Activated naive CD4-positive, alpha-beta T cell treated with anti-CD3 and anti-CD28 coated beads, Interleukin-2, amount 50 U/mL, for 24 hours (primary cell): Measurements from ENCODE around the gene NOS2.
"Not testable (repeated sequence)": the region's sequence is repeated elsewhere in the genome, so short reads cannot be mapped to it uniquely, and the experiment has no call there.

ENCODE experiments used
- H3K27ac Mint-ChIP-seq: one replicate; pipeline ENCODE4 v1.8.0; 2021; ENCODE audit warnings: mild to moderate bottlenecking, mixed read lengths
- H3K27me3 Mint-ChIP-seq: one replicate; pipeline ENCODE4 v1.8.0; 2021; ENCODE audit warnings: mixed read lengths
- H3K36me3 Mint-ChIP-seq: one replicate; pipeline ENCODE4 v1.8.0; 2021; ENCODE audit warnings: mixed read lengths
- H3K4me1 Mint-ChIP-seq: one replicate; pipeline ENCODE4 v1.8.0; 2021; ENCODE audit warnings: mixed read lengths
- H3K4me3 Mint-ChIP-seq: one replicate; pipeline ENCODE4 v1.8.0; 2021; ENCODE audit warnings: mild to moderate bottlenecking, mixed read lengths
- H3K9me3 Mint-ChIP-seq: one replicate; pipeline ENCODE4 v1.8.0; 2021; ENCODE audit warnings: mixed read lengths

Gene NOS2

GRCh38 chr17:27780828-27781404 lies 19.4 kb downstream of the NOS2 start:
- Mint-ChIP-seq H3K9me3 (no peaks in the 10 kb centered on the region), H3K27ac (no peak overlapping the region), H3K4me1 (no peaks in the 10 kb centered on the region), H3K36me3 (no peaks in the 10 kb centered on the region), H3K27me3 (no peaks in the 10 kb centered on the region), H3K4me3 (no peak overlapping the region)

GRCh38 chr17:27780092-27780827 lies 20.1 kb downstream of the NOS2 start:
- H3K9me3 Mint-ChIP-seq, result no peaks in the 10 kb centered on the region
- H3K27me3 Mint-ChIP-seq, result no peaks in the 10 kb centered on the region
- no peak overlapping the region for H3K4me3 Mint-ChIP-seq

DNA sequence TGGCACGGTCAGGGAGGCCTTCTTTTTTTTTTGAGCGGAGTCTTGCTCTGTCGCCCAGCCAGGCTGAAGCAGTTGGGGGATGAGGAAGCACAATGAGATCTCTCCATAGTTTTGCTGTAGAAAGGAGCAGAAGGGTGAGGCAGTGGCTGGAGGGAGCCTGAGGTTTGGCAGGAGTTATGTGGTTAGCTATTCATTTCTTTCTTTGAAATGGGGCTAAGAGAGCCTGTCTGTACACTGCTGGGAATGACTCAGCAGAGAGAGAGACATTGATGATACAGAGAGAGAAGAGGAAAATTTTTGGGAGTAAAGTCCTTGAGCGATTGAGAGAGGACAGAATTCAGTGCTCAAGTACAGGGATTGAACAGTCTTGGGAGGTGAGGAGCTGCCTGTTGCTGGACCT lies 22.1 kb downstream of the NOS2 start:
- H3K4me3 Mint-ChIP-seq, result no peak overlapping the region
- H3K27ac Mint-ChIP-seq, result no peak overlapping the region
- H3K9me3 Mint-ChIP-seq, result no peaks in the 10 kb centered on the region
- no peaks in the 10 kb centered on the region for H3K4me1 Mint-ChIP-seq
- no peaks in the 10 kb centered on the region for H3K36me3 Mint-ChIP-seq
- no peaks in the 10 kb centered on the region for H3K27me3 Mint-ChIP-seq

More at GRCh38 chr17:27780092-27780827, 20.1 kb downstream of the NOS2 start:
- Mint-ChIP-seq H3K36me3 (no peaks in the 10 kb centered on the region), H3K27ac (no peak overlapping the region), H3K4me1 (no peaks in the 10 kb centered on the region)

DNA sequence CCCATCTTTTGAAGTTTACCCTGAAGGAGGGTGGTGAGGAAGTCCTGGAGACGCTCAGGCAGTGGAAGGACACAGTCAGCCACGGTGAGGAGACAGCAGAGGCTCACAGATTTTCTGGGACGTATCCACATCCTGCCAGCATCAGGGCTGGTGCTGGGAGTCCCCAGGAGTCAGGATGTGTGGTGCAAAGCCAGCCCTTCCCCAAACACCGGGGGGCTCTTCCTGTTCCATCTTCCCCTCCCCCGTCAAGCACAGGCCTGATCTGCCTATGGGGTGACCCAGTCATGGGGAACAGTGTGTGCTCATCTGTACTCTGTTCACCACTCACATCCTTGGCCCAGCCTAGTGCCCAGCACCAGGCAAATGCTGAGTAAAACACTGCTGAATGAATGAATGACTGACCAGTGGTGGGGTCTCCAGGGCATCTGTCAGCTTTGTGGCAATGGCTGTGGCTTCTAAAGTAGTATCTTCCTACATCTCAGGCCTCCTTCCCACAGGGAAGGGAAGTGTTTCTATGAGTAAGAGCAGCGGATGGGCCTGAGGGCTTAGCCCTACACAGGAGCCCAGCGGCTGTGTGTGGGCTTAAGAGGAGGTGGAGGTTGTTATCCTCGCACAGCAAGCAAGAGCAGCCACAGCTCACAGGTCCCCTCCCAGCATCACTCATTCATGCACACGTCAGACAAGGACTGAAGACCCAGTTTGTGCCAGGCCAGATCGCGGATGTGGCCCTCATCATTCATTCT lies 23.3 kb downstream of the NOS2 start:
- H3K4me1 Mint-ChIP-seq, result no peaks in the 10 kb centered on the region
- no peak overlapping the region for H3K27ac Mint-ChIP-seq
- H3K9me3 Mint-ChIP-seq, result no peaks in the 10 kb centered on the region
- no peaks in the 10 kb centered on the region for H3K36me3 Mint-ChIP-seq
- H3K27me3 Mint-ChIP-seq, result no peaks in the 10 kb centered on the region
- no peak overlapping the region for H3K4me3 Mint-ChIP-seq

GRCh38 chr17:27771586-27771985 lies 28.7 kb downstream of the NOS2 start:
- no peaks in the 10 kb centered on the region for H3K36me3 Mint-ChIP-seq
- no peaks in the 10 kb centered on the region for H3K9me3 Mint-ChIP-seq
- H3K4me1 Mint-ChIP-seq, result no peaks in the 10 kb centered on the region
- no peak overlapping the region for H3K27ac Mint-ChIP-seq
- H3K4me3 Mint-ChIP-seq, result no peak overlapping the region
- no peaks in the 10 kb centered on the region for H3K27me3 Mint-ChIP-seq

- H3K9me3 Mint-ChIP-seq, result no peaks in the 10 kb centered on the region
- H3K36me3 Mint-ChIP-seq, result no peaks in the 10 kb centered on the region
- no peaks in the 10 kb centered on the region for H3K4me1 Mint-ChIP-seq
- no peak overlapping the region for H3K27ac Mint-ChIP-seq
- H3K4me3 Mint-ChIP-seq, result no peak overlapping the region
- H3K27me3 Mint-ChIP-seq, result no peaks in the 10 kb centered on the region
Measured at GRCh38 chr17:27770877-27771276, 29.5 kb downstream of the NOS2 start.

- H3K36me3 Mint-ChIP-seq, result no peaks in the 10 kb centered on the region
- no peaks in the 10 kb centered on the region for H3K27me3 Mint-ChIP-seq
- no peak overlapping the region for H3K4me3 Mint-ChIP-seq
Measured at GRCh38 chr17:27768858-27769410, 31.4 kb downstream of the NOS2 start.

GRCh38 chr17:27766438-27766837 lies 33.9 kb downstream of the NOS2 start:
- Mint-ChIP-seq H3K9me3 (no peaks in the 10 kb centered on the region), H3K27me3 (no peaks in the 10 kb centered on the region), H3K27ac (no peak overlapping the region), H3K4me1 (no peaks in the 10 kb centered on the region), H3K4me3 (no peak overlapping the region), H3K36me3 (no peaks in the 10 kb centered on the region)

More at GRCh38 chr17:27768858-27769410, 31.4 kb downstream of the NOS2 start:
- Mint-ChIP-seq H3K4me1 (no peaks in the 10 kb centered on the region), H3K9me3 (no peaks in the 10 kb centered on the region), H3K27ac (no peak overlapping the region)

DNA sequence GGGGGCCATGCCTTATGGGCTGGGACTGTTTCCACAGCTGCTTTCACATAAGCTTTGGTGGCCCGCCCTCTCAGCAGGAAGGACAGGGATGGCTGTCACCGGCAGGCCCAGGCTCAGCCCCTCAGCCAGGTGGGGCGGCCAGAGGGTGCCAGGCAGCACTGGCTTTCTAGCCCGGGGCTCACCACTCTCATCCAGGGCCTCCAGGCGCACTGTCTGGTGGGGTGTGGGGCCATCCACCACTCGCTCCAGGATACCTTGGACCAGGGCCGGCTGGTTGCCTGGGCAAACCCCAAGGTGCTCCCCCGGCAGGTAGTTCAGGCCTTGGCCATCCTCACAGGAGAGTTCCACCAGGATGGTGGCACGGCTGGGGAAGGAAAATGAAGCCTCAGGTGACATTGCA lies 35.0 kb downstream of the NOS2 start:
- no peaks in the 10 kb centered on the region for H3K27me3 Mint-ChIP-seq
- H3K27ac Mint-ChIP-seq, result no peak overlapping the region
- H3K36me3 Mint-ChIP-seq, result no peaks in the 10 kb centered on the region
- no peaks in the 10 kb centered on the region for H3K4me1 Mint-ChIP-seq
- no peak overlapping the region for H3K4me3 Mint-ChIP-seq
- no peaks in the 10 kb centered on the region for H3K9me3 Mint-ChIP-seq

DNA sequence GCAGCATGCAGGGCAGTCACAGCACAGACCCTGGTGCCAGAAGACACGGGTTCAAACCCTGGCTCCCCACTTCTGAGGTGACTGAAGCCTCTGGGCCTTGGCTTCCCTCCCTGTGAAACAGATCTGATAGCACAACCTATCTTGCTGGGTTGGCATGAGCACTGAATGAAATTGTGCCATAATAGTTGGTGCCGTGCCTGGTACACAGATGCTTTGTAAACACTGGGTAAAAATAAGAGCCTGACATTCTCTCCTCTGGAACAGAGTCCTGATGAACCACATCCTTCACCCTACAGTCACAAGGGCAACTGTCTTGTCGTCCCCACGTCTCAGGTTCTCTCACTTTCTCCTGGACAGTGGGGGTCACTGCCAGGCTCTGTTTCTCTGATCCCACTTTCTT lies 35.7 kb downstream of the NOS2 start:
- Mint-ChIP-seq H3K9me3 (no peaks in the 10 kb centered on the region), H3K27ac (no peak overlapping the region), H3K36me3 (no peaks in the 10 kb centered on the region), H3K4me1 (no peaks in the 10 kb centered on the region), H3K4me3 (no peak overlapping the region), H3K27me3 (no peaks in the 10 kb centered on the region)

- Mint-ChIP-seq H3K27ac (no peak overlapping the region), H3K27me3 (no peaks in the 10 kb centered on the region), H3K9me3 (no peaks in the 10 kb centered on the region), H3K36me3 (no peaks in the 10 kb centered on the region), H3K4me1 (no peaks in the 10 kb centered on the region), H3K4me3 (no peak overlapping the region)
Measured at GRCh38 chr17:27762527-27763305, 37.6 kb downstream of the NOS2 start.

DNA sequence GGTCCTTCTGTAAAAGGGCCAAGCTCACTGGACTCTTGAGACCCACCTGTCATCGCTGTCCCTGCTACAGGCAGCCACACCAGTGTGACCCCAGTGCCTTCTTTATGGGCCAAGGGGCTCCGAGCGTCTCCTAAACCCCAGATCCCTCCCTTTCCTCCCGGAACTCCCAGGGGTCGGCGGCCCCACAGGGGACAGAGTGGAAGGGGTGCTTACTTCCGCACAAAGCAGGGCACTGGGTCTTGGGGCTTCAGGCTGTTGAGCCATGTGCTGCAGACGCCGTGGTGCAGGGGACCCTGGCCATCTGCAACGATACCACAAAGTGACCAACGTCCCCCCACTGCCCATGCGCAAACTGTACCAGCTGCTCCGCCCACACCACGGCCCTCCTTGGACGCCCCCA lies 39.4 kb downstream of the NOS2 start:
- not testable (repeated sequence) for H3K36me3 Mint-ChIP-seq, H3K4me3 Mint-ChIP-seq, H3K27me3 Mint-ChIP-seq, H3K4me1 Mint-ChIP-seq, H3K9me3 Mint-ChIP-seq, H3K27ac Mint-ChIP-seq

- Mint-ChIP-seq H3K36me3 (no peaks in the 10 kb centered on the region), H3K4me3 (no peak overlapping the region), H3K4me1 (no peaks in the 10 kb centered on the region), H3K27me3 (no peaks in the 10 kb centered on the region), H3K9me3 (no peaks in the 10 kb centered on the region), H3K27ac (no peak overlapping the region)
Measured at GRCh38 chr17:27760069-27760885, 40.1 kb downstream of the NOS2 start.

DNA sequence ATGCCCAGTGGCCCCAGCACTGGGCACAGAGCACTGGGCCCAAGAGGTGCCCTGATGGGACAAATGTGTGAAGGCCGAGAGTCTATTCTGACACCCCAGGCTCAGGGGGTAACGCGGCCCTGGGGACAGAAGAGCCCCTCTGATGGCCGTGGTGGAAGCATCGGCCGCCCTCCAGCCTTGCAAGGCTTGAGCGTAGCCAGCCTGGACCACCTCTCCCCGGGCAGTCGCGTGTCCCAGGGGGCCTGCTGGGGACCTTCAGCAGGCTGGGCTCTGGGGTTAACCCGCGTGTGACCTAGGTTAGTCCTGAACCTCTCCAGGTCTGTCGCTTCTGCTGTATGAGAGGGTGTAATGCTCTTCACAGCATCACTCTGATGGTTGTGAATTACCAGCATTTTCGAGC lies 40.8 kb downstream of the NOS2 start:
- Mint-ChIP-seq H3K36me3 (no peaks in the 10 kb centered on the region), H3K4me1 (no peaks in the 10 kb centered on the region), H3K27me3 (no peaks in the 10 kb centered on the region), H3K9me3 (no peaks in the 10 kb centered on the region), H3K4me3 (no peak overlapping the region), H3K27ac (no peak overlapping the region)
